A204.1 (cell line): ENCODE results near the gene TIMM8B.
A peak's percentile ranks its signal among the peaks of the same experiment; 100 is the strongest.
"Not testable (repeated sequence)": the region's sequence is repeated elsewhere in the genome, so short reads cannot be mapped to it uniquely, and the experiment has no call there.

ENCODE experiments used
- FAIRE-seq: peaks from 2 replicates; lab custom pipeline; 2012; peaks lifted over from hg19 to GRCh38; lab: Jason Lieb, UNC

TIMM8B gene

DNA sequence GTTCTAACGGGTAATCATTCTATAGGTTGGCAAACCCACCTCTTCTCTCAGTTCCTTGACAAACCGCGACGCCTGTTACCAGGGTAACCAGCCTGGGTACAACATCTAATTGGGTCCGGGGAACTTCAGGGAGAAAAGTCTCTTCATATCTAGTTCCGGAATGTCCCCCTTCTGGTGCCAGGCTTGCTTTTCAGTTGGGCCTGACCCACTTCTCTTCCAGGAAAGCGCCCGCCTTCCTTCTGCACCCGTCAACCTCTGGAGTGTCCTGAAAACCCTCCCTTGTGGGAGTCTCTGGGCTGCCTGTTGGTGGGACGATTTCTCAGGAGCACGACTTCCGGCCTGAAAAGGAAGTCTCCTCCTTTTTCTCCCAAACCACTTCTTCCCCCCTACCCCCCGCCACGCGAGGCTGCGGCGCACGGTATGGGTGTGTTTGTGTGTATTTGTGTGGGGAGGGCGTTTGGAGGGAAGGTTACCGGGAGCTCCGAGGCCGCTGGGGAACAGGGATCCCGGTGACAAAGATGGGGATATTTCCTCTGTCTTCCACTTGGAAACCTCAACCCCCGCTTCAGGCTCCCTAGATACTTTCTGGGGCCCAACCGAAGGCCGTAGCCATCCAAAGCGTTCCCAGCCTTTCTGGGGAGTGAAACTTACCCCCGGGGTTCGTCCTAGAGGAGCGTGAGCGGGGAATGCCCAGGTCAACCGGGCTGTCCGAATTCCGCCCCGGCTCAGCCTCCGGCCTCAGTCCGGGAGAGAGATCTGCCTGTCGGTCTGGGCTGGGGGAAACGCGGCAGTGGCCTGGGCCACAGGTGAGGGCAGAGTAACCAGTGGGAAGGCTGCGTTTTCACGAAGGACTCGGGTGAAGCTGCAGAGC is 12.4 kb downstream of the TIMM8B start, which contains the start of the genes NKAPD1 and PIH1D2:
Gene NKAPD1 (plus strand): TSS at position 359 of the 871 bp plus-strand sequence. CDS start 1,276 bp downstream, outside the sequence.
Gene PIH1D2 (minus strand): TSS at position 77 of the 871 bp plus-strand sequence. CDS start 843 bp downstream, outside the sequence.
- FAIRE-seq, result peak; percentile 23

DNA sequence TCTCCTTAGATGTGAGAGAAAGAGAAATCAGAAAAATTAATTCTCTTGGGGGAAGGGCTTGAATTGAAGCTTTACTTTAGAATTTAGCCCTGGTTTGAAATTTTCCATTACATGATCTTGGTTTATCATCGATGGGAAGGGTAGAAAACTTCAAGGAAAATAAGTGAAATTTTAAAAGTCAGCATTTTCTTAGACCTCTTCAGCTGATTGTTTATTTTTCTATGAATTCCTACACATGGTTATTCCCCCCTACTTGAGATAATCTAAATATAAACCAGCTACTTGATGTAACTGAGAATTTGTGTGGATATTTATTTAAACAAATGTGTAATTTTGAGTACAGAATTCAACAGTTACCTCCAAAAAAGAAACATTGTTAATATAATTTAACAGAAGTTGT is 23.6 kb downstream of the TIMM8B start:
- FAIRE-seq, result no peak

DNA sequence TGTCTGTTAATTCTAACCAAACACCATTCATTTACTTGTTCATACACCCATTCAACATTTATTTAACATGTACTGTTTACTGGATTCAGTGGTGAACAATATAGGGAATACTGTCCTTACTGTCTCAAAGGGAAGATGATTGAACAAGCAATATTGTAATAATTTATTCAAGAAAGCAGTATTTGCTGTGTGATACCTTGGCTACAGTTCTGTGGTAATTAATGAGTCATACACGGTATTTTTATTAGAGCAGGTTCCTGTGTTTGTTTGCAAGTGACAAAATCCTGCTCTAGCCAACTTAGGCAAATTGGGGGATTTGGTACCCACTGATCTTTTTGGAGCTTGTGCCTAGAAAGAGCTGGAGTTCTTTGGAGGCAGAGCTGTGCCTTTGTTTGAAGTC is 28.5 kb downstream of the TIMM8B start:
- FAIRE-seq, result no peak

DNA sequence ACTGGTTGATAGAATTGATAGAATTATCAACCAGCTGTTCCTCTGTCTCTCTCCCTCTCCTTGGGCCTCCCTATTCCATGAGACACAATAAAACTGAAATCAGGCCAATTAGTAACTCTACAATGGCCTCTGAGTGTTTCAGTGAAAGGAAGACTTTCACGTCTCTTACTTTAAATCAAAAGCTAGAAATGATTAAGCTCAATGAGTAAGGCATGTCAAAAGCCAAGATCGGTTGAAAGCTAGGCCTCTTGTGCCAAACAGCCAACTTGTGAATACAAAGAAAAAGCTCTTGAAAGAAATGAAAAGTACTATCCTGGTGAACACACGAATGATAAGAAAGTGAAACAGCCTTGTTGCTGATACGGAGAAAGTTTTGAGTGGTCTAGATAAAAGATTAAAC is 29.4 kb downstream of the TIMM8B start:
- no peak for FAIRE-seq

DNA sequence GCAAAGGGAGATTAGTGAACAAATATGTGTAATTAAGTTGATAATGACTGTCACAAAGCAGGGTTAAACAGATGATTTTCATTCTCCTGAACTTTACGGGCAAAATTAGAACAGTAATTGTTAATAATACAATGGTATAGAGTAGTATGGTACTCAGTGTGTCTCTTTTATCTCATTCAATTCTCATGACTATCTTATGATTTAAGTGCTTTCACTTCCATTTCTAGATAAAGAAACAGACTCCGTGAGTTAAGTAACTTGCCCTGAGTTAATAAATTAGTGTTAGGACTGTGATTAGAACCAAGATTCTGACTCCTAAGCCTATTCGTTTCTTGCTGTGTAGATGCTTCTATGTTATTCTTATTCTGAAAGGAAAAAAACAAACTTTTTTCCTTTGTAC is 34.8 kb downstream of the TIMM8B start:
- FAIRE-seq, result no peak

DNA sequence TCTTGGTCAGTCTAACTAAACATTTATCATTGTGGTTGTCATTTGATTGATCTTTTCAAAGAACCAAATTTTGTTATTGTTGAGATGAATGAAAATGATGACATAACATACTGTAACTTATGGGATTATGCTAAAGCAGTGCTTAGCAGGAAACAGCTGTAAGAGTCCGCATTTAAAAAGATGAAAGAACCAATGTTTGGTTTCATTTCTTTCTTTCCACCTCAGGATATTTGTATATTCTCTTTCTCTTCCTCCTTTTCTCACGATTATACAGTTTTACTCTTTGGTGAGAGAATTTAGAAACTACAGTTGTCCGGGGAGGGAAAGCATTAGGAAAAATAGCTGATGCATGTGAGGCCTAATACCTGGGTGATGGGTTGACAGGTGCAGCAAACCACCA is 35.8 kb downstream of the TIMM8B start:
- no peak for FAIRE-seq

DNA sequence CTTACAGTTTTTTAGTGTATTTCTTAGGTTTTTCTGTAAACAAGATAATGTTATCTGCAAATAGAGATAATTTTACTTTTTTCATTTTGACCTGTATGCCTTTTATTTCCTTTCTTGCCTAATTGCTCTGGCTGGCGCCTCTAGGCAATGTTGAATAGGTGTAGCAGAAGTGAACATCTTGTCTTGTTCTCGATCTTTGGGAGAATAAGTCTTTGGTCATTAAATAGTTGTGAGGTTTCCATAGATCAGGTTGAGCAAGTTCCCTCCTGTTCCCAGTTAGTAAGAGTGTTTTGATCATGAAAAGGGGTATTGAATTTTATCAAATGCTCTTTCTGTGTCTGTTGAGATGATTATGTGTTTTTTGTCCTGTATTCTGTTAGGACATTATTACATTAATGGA is 36.8 kb downstream of the TIMM8B start:
- FAIRE-seq, result no peak

DNA sequence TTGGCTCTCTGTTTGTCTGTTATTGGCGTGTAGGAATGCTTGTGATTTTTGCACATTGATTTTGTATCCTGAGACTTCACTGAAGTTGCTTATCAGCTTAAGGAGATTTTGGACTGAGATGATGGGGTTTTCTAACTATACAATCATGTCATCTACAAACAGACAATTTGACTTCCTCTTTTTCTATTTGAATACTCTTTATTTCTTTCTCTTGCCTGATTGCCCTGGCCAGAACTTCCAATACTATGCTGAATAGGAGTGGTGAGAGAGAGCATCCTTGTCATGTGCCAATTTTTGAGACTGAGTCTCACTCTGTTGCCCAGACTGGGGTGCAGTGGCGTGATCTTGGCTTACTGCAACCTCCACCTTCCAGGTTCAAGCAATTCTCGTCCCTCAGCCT is 38.3 kb downstream of the TIMM8B start:
- FAIRE-seq, result not testable (repeated sequence)

DNA sequence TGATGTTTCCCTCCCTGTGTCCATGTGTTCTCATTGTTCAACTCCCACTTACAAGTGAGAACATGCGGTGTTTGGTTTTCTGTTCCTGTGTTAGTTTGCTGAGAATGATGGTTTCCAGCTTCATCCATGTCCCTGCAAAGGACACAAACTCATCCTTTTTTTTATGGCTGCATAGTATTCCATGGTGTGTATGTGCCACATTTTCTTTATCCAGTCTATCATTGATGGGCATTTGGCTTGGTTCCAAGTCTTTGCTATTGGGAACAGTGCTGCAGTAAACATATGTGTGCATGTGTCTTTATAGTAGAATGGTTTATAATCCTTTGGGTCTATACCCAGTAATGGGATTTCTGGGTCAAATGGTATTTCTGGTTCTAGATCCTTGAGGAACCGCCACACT is 39.9 kb downstream of the TIMM8B start:
- FAIRE-seq, result not testable (repeated sequence)

DNA sequence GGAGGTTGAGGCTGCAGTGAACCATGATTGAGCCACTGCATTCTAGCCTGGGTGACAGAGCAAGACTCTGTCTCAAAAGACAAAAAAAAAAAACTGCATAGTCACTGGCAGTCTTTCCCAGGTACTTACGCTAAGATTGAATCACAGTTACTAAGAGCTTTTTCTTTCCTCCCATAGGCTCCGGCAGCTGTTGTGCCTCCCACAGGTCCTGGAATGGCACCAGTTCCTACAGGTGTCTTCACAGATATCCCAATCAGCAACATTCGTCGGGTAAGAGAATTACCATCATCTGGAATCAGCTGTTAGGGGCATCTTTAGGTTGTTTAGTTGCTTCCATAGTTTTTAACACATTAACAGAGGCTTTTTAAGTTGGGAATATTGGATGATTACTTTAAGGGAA is 41.6 kb downstream of the TIMM8B start:
- no peak for FAIRE-seq

DNA sequence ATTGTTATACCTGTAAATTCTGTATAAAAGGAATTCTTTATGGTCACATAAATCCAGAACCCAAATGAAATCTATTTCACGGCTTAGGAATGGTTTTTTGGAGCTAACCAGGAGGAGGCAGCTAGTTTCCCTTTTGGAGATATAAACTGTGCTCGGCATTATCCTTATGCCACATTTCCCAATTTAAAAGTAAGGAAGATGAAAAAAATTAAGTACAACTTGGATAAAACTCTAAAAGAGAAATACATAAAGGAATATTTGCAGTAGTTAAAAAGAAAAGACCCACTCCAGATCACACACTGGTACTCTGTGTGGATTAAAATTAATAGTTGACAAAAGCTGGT is 43.6 kb downstream of the TIMM8B start:
- no peak for FAIRE-seq

DNA sequence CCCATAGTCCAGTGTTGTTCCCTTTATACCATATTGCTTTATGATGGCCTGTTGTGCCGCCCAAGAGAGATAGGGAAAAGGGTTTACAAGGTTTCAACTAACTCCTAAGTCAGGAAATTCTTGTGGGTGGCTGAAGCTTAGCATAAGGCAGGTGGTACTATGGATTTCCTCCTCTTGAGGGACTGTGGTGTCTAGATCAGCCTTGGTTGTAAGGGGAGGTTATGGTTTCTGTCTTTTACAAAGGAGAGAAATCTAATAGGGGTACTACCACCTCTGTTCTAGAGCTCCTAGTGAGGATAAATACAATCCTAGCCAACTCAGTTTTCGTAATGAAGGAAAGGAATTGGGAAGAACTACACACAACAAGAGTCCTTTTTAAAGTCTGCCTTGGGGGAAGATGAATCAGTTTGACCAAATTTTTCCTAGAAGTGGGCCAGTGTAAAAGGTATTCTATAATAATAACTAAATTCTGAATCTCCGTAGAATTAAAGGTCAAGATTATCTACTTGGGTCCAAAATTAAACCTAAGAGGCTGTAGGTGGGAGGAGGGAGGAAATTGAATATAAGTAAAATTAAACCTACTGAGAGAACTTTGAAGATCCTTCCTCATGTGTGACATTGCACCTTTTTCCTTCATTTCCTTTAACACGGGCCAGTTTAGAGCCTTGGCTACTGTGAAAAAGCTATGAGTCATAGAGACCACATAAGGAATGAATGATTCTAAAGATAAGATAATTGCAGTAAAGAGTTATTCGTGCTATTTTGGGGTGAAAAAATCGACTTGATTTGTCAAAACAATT is 44.2 kb downstream of the TIMM8B start:
- FAIRE-seq, result no peak

DNA sequence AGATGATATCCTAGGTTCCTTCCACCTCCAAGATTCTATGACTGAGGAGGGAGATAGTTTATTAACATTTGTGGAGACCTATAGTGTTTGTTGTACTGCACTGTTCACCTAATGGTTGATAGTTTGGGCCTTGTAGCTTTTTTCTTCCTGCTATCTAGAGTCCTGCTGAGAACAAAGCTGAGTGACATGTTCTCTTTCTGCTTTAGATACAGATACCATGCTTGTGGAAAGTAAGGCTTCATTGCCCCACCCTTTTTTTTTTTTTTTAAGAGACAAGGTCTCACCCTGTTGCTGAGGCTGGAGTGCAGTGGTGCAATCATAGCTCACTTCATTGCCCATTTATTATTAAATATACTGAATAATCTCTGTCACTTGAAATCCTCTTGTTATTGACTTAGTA is 49.0 kb downstream of the TIMM8B start:
- FAIRE-seq, result no peak
